Raji (cell line): Measurements from ENCODE around the gene FOXP1.

ENCODE experiments used
- POLR2A ChIP-seq: IDR thresholded peaks from 2 replicates; pipeline ENCODE4 v1.6.1; 2011; ENCODE audit warnings: low read depth, low read length, control low read depth; ENCODE audit not compliant: insufficient read depth

FOXP1 gene

DNA sequence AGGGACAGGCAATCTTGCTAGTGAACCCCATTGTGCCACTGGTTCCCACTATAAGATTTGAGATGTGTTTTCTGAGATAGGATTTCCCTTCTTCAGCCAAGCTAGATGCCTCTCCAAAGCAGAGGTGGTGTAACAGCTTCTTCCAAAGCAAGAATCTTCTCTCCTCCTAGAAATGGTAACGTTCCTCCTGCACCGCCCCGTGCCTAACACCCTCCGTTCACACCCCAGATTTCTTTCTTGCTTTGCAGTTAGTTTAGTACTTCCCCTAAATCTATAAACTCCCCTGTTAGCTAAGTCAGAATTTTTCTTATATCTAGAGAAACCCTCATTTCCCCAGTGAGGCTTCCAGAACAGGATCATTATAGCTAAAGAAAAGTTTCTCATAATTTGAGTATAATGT lies 653.5 kb downstream of the FOXP1 start:
- TF ChIP-seq POLR2A, result no peak

DNA sequence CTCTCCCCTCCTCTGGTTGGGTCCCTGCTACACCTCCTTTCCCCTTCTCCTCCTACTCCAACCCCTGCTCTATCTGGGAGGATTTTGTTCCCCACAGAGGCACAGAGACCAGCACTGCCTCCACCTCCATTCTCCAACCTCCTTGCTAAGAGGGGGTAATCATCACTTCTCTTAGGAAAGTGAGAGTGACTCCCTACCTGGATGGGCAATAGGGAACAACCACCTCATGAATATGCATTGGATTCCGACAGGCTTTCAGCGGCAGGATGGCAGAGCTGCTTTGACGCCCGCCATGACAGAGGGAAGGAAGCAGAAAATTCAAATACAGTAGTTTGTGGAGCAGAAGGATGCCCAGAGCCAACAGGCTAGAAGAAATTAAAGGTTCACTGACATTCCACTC lies 656.3 kb downstream of the FOXP1 start:
- no peak for TF ChIP-seq POLR2A

DNA sequence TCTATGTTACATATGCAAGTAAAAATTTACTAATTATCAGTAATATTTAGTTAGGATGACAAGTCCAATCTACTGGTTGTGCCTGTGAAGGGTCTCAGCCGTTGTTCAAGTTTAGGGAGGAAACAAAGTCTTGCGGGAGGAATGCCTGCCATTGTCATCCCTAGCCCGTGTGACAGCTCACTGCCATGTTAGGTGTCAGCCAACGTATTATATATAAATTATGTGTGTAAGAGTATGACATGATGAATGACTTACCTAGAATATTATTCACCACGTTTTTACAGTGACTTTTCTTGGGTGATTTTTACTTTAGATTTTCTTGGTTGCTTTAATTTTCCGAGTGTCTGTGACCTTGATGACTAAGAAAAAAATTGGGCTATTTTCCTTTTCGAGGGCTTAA lies 656.7 kb downstream of the FOXP1 start:
- TF ChIP-seq POLR2A, result no peak

DNA sequence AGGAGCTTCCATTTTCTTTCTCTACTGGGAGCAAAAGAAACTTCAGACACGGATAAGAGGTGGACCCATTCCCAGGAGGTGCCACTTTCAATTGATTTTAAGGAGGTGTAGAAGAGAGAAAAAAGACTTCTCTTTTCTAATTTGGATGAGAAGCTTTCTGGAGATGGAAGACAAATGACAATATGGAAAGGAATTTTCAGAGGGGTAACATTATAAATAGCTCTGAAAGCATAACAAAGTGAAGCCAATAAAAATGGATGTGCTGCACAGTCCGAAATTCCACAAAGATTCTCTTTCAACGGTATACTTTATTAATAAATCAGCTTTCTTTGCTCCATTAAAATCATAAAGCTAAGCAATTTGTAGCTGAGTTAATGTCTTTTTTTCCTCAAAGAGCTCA lies 663.9 kb downstream of the FOXP1 start:
- no peak for TF ChIP-seq POLR2A

DNA sequence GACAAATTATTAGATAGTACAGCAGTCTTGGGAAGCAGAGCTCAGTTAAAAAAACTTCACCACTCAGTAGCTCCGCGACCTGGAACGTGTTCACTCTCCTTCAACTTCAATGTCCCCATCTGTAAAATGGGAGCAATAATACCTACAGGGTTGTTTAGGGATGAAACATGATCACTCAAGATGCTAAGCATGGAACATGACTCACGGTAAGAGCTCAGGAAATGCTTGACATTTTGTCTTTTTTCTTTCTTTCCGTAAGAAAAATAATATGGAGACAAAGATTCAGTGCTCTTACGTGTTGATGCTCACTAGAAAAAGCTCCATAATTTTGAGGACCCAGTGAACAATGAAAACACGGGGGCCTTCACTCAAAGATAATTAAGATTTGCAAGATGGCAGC lies 664.4 kb downstream of the FOXP1 start:
- no peak for TF ChIP-seq POLR2A

DNA sequence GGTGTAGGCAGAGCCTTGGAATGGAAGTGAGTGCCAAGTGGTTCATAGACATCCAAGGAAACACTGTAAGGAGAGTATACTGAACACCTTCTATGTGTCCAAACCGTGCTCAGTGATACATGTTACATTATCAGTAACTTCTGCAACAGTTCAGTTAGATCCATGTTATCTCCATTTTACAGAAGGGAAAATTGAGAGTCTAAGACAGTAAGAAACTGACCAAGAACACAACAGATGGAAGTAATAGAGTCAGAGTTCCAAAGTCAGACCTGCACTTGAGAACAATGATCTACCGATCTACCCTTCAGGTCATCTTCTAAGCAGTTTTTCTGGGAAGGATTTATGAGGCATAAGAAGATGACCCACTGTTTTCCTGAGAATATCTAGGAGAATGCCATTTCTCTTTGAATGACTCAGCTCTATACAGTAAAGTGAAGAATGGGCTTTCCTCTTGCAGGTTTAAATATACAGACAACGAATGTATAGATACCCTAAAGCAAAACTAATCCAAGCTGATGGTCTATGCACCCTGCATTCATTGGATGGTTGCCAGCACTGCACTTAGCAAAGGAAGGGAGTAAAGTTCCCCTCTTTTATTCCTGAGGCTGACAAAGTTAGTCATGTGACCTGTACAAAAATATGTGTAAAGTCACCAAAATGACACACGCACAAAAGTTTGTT lies 667.0 kb downstream of the FOXP1 start:
- no peak for TF ChIP-seq POLR2A

DNA sequence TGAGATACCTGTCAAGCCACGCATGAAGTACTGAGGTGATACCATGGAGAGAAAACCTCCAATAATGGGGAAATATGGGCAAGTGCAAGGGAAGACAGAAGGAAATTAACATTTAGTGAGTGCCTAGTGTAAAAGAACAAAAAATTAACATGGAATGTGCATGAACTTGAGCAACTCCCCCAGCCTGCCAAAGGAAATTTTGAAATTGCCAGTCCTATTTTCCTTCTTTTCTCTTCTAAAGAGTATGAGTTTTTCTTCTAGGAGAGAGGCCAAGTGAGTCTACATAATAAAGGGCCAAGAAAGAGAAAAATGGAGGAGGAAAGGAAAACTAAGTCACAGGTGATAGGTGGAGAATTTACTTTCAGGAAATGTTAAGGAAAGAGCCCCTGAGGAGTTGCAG lies 668.7 kb downstream of the FOXP1 start:
- no peak for TF ChIP-seq POLR2A

DNA sequence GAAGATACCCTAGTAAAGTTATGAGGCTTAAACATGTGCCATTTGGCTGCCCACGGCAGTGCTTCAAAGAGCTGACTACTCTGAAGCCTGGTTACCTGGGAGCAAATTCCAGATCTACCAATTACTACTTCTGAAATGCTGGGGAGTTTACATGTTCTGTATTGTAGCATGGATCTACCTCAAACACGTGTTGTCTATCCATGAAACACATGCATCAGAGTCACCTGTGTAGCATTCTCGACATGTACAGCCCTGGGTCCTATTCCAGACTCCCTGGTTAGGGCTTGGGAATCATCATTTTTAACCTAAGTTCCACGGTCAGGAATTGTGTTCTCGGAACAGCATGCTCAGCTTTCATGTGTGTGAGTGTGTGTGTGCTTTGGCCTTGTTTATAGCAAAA lies 671.8 kb downstream of the FOXP1 start:
- no peak for TF ChIP-seq POLR2A

DNA sequence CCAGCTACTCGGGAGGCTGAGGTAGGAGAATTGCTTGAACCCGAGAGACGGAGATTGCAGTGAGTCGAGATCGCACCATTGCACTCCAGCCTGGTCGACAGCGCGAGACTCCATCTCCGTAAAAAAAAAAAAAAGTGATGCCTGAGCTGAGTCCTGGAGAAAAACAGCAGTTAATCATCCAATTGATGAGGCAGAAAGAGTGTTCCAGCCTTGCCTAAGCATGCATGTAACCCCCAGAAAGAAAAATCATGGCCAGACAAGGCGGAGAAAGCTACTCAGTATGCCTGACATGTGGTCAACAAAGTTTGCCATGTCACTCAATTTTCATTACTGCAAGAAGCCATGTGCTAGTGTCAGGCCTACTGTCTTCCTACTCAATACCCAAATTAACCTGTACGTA lies 678.0 kb downstream of the FOXP1 start:
- TF ChIP-seq POLR2A, result no peak
